Measurements from ENCODE around the gene SPATA2L. TPM values are rescaled to one million over a fixed set of nuclear protein-coding genes. Genes with fewer than 3 reads are reported as not detected.
A peak's percentile ranks its signal among the peaks of the same experiment; 100 is the strongest.
"Not testable (repeated sequence)": the region's sequence is repeated elsewhere in the genome, so short reads cannot be mapped to it uniquely, and the experiment has no call there.

The SPATA2L gene
- total RNA-seq, 2 experiments from 2014 or later, result 9.4 to 10.0 TPM

DNA sequence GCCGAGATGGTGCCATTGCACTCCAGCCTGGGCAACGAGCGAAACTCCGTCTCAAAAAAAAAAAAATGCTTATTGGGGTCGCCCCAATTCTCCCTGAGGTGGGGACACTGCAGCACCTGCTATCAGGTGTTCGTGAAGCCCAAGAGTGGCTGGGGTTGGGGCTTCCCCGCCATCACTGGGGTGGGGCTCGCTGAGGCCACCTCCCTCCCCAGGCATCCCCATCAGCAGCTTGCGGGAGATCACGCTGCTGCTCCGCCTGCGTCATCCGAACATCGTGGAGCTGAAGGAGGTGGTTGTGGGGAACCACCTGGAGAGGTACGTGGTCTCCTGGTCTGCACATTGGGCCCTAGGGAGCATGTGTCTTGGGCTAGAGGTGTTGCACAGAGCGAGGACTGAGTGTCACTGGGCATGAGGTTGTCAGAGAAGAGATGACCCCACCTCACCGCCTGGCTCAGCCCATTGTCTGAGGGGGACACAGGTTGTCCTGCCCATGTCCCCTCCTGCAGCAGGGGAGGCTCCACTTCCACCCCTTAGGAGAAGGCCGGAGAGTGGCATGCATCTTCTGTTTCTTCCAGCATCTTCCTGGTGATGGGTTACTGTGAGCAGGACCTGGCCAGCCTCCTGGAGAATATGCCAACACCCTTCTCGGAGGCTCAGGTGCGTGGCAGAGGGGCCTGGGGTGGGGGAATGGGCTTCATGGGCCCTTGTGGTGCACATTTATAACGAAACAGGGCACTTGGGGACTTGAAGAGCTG is 10.1 kb downstream of the SPATA2L start:
- ChIA-PET CTCF (interaction anchor here (0.6 kb wide), 1 partner anchor 176 kb away, joined by 3 read pairs; no protein-coding TSS in a partner anchor), POLR2A (no interaction called here)
- H3K27ac Mint-ChIP-seq, result no peak overlapping the region
- peaks cover 17% of the 10 kb centered on the region for H3K36me3 Mint-ChIP-seq (ENCODE audit: low read depth)
- H3K9me3 Mint-ChIP-seq, result no peaks in the 10 kb centered on the region
- no peaks in the 10 kb centered on the region for H3K27me3 Mint-ChIP-seq
- H3K4me3 Mint-ChIP-seq, result no peak overlapping the region
- no peak for DNase-seq
- H3K4me1 Mint-ChIP-seq, result peaks cover 26% of the 10 kb centered on the region

DNA sequence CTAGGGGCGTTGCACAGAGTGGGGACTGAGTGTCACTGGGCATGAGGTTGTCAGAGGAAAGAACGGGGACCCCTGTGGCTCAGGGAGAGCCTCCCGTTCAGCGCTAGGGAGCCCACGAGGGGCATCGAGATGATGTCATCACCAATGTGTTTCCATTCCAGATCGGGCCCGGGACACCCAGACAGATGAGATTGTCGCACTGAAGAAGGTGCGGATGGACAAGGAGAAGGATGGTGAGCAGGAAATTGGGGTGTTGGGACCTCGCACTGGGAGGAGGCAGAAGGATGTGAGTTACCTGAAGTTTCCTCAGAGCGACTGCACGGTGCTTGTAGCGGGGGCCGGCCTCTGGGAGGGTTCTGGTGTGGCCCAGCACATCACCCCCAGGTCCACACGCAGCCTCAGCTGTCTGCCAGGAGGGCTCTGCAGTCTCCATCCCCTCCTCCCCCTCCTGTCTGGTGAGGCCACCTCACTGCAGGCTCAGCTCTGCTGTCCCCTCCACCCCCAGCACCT is 11.1 kb downstream of the SPATA2L start:
- Mint-ChIP-seq H3K27ac (no peak overlapping the region), H3K4me3 (no peak overlapping the region), H3K9me3 (no peaks in the 10 kb centered on the region), H3K27me3 (no peaks in the 10 kb centered on the region), H3K36me3 (ENCODE audit: low read depth) (peaks cover 18% of the 10 kb centered on the region), H3K4me1 (peaks cover 23% of the 10 kb centered on the region)
- CTCF ChIA-PET, result interaction anchor here (2.1 kb wide), 1 partner anchor 10 kb away, joined by 10 read pairs; the partner anchor contains the start of gene SPATA2L
- POLR2A ChIA-PET, result no interaction called here
- no peak for DNase-seq

DNA sequence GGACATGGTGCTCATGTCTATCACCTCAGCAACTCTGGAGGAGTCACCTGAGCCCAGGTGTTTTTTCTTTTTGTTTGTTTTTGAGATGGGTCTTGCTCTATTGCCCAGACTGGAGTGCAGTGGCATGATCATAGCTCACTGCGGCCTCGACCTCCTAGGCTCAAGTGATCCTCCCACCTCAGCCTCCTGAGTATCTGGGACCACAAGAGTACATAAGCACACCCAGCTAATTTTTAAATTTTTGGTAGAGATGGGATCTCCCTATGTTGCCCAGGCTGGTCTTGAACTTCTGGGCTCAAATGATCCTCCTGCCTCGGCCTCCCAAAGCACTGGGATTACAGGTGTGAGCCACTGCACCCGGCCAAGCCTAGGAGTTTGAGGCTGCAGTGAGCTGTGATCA is 11.9 kb downstream of the SPATA2L start:
- Mint-ChIP-seq H3K36me3 (ENCODE audit: low read depth) (peaks cover 18% of the 10 kb centered on the region), H3K4me1 (peaks cover 18% of the 10 kb centered on the region)
- H3K4me3 Mint-ChIP-seq, H3K27me3 Mint-ChIP-seq, DNase-seq, H3K9me3 Mint-ChIP-seq, H3K27ac Mint-ChIP-seq: not testable (repeated sequence)
- POLR2A ChIA-PET, result interaction anchor here (0.9 kb wide), 1 partner anchor 10 kb away, joined by 3 read pairs; no protein-coding TSS in a partner anchor
- CTCF ChIA-PET, result interaction anchor here (2.1 kb wide), 1 partner anchor 11 kb away, joined by 10 read pairs; the partner anchor contains the start of gene SPATA2L

DNA sequence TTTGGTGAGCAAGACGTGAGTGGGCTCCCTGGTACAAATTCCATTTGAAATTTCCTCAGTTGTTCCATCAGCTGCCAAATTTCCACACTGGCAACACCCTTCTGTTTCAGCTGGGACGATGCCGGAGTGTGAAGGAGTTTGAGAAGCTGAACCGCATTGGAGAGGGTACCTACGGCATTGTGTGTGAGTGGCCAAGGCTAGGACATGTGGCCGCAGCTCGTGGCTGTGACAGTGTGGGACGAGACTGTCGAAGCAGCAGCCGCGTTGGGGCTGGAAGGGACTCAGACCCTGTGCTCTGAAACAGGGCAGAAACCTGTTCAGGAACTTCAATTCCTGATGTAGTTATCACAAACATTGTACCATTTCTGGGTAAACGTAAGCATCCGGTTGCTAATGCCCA is 12.4 kb downstream of the SPATA2L start:
- Mint-ChIP-seq H3K36me3 (ENCODE audit: low read depth) (peaks cover 18% of the 10 kb centered on the region), H3K4me1 (peaks cover 18% of the 10 kb centered on the region)

DNA sequence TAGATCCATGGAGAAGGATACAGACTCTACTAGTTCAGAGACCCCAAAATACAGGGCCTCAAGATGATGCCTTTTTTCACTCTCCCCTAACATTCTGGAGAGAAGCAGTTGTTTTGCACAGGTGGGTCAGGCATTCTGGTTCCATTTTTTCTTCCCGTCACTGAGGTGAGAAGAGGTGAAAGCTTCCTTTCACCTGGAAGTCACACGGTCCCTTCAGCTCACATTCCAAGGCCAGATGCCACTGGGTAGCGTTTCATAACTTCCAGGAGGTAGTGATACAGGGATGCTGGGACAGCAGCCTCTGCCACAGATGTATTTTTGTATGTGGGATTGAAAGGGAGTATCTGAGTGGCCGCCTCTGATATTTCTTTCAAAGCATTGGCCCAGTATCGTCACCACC is 13.1 kb downstream of the SPATA2L start:
- DNase-seq, result no peak
- peaks cover 18% of the 10 kb centered on the region for H3K4me1 Mint-ChIP-seq
- ChIA-PET CTCF (interaction anchor here (2.1 kb wide), 1 partner anchor 12 kb away, joined by 10 read pairs; the partner anchor contains the start of gene SPATA2L), POLR2A (no interaction called here)
- H3K27me3 Mint-ChIP-seq, result no peaks in the 10 kb centered on the region
- H3K27ac Mint-ChIP-seq, result peak overlapping the region; percentile 72
- H3K4me3 Mint-ChIP-seq, result peak overlapping the region; percentile 54
- peaks cover 3% of the 10 kb centered on the region for H3K9me3 Mint-ChIP-seq
- H3K36me3 Mint-ChIP-seq (ENCODE audit: low read depth), result peaks cover 16% of the 10 kb centered on the region

More for the DNA sequence above, 12.4 kb downstream of the SPATA2L start:
- CTCF ChIA-PET, result interaction anchor here (2.1 kb wide), 1 partner anchor 11 kb away, joined by 10 read pairs; the partner anchor contains the start of gene SPATA2L
- peaks cover 3% of the 10 kb centered on the region for H3K9me3 Mint-ChIP-seq
- H3K4me3 Mint-ChIP-seq, result no peak overlapping the region
- H3K27ac Mint-ChIP-seq, result no peak overlapping the region
- DNase-seq, result no peak
- H3K27me3 Mint-ChIP-seq, result no peaks in the 10 kb centered on the region
- POLR2A ChIA-PET, result interaction anchor here (0.9 kb wide), 1 partner anchor 11 kb away, joined by 3 read pairs; no protein-coding TSS in a partner anchor

DNA sequence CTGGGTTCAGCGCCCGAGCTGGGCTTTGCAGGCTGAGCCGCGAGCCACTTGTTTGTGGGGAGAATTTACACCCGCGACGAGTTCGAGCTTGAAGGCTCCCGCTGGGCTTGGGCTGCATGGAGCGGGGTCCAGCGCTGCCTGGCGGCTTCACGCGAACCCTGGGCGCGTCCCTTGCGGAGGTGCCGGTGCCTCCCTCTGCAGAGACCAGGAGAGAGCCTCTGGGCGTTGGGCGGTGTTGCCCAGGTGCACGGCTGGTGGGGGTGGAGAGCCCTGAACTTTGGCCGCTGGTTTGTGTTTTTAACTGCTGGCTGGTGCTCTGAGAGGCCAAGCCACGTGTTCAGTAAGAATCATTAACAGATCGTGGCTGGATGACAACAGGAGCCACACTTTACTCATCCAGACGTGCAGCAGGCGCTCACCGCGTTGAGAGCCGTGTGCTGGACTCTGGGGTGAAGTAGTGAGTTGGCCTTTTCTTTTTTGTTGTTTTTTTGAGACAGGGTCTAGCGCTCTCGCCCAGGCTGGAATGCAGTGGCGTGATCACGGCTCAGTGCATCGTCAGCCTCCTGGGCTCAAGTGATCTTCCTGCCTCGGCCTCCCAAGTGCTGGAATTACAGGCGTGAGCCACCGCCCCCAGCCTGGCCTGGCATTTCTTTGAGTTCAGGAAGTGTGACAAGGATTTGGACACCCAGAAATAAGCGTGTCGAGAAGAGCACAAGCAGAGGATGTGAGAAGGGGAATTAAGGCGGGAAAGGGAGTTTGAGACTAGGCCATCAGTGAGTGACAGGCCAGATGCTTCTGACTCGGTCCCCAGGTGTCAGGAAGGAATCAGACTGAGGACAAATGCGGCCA is 14.2 kb downstream of the SPATA2L start:
- CTCF ChIA-PET, result interaction anchor here (0.7 to 3.6 kb wide), 6 partner anchors 8 to 130 kb away, joined by 3 to 26 read pairs (median 4); no protein-coding TSS in a partner anchor
- POLR2A ChIA-PET, result interaction anchor here (0.7 to 2.9 kb wide), 9 partner anchors 12 to 186 kb away, joined by 3 to 36 read pairs (median 4); partner anchors contain the start of genes CHMP1A, SPATA2L, SPATA33 and TCF25
- Mint-ChIP-seq H3K4me1 (peaks cover 18% of the 10 kb centered on the region), H3K36me3 (ENCODE audit: low read depth) (peaks cover 14% of the 10 kb centered on the region), H3K27me3 (no peaks in the 10 kb centered on the region), H3K9me3 (peaks cover 3% of the 10 kb centered on the region), H3K27ac (peak overlapping the region; percentile 72), H3K4me3 (peak overlapping the region; percentile 91)
- no peak for DNase-seq

DNA sequence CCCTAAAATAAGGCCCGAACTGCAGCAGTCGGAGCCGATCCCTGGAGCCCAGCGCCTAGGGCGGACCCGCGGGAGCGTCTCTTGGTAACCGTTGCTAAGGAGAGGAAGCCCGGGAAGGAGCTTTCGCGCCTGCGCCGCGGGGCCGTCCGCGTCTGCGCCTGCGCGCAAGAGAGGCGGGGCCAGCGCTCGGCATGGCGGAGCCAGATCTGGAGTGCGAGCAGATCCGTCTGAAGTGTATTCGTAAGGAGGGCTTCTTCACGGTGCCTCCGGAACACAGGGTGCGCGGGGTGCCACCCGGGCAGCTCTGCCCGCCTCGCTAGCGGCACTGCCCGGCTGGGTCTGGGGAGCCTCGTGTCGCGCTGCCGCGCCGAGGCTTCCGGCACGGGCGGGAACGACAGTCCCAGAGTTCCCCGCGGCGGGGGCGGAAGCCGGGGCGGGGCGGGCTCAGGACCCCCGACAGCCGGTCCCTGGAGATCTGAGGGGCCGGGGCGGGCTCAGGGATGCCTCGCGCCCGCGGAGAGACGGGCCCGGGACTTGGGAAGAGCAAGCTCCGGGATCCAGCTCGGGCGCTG is 14.9 kb downstream of the SPATA2L start, which contains the start of gene CDK10:
Gene CDK10 (plus strand): TSS at position 170 of the 572 bp plus-strand sequence. CDS start 22 bp downstream, at position 192.
- H3K4me1 Mint-ChIP-seq, result peaks cover 18% of the 10 kb centered on the region
- ChIA-PET POLR2A (interaction anchor here (0.7 to 2.9 kb wide), 10 partner anchors 13 to 187 kb away, joined by 3 to 36 read pairs (median 4); partner anchors contain the start of genes CHMP1A, SPATA2L, SPATA33 and TCF25), CTCF (interaction anchor here (0.7 to 3.6 kb wide), 7 partner anchors 9 to 130 kb away, joined by 3 to 26 read pairs (median 3); no protein-coding TSS in a partner anchor)
- H3K36me3 Mint-ChIP-seq (ENCODE audit: low read depth), result peaks cover 14% of the 10 kb centered on the region
- H3K27ac Mint-ChIP-seq, result peak within 1 kb of the TSS; percentile 85
- H3K9me3 Mint-ChIP-seq, result peaks cover 3% of the 10 kb centered on the region
- peak within 1 kb of the TSS; percentile 91 for H3K4me3 Mint-ChIP-seq
- H3K27me3 Mint-ChIP-seq, result no peaks in the 10 kb centered on the region
- DNase-seq, result peak; percentile 92

DNA sequence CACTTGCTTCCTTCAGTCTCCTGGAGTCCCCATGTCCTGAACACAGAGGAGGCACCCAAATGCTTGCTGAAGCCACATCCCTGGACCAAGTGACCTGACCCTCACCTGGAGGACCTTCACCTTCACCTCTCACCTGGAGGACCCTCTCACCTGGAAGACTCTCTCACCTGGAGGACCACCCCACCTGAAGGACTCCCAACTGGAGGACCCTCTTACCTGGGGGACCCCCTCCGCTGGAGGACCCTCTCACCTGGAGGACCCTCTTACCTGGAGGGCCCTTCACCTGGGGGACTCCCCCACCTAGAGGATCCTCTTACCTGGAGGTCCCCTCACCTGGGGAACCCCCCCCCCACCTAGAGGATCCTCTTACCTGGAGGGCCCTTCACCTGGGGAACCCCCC is 15.6 kb downstream of the SPATA2L start:
- H3K9me3 Mint-ChIP-seq, result peaks cover 3% of the 10 kb centered on the region
- no peaks in the 10 kb centered on the region for H3K27me3 Mint-ChIP-seq
- H3K36me3 Mint-ChIP-seq (ENCODE audit: low read depth), result peaks cover 14% of the 10 kb centered on the region
- peaks cover 18% of the 10 kb centered on the region for H3K4me1 Mint-ChIP-seq
- POLR2A ChIA-PET, result interaction anchor here (0.9 to 2.9 kb wide), 9 partner anchors 12 to 188 kb away, joined by 3 to 36 read pairs (median 4); partner anchors contain the start of genes CHMP1A, SPATA2L, SPATA33 and TCF25
- no peak overlapping the region for H3K27ac Mint-ChIP-seq
- no peak for DNase-seq
- H3K4me3 Mint-ChIP-seq, result peak overlapping the region; percentile 58
- CTCF ChIA-PET, result interaction anchor here (3.6 kb wide), 1 partner anchor 14 kb away, joined by 26 read pairs; no protein-coding TSS in a partner anchor

DNA sequence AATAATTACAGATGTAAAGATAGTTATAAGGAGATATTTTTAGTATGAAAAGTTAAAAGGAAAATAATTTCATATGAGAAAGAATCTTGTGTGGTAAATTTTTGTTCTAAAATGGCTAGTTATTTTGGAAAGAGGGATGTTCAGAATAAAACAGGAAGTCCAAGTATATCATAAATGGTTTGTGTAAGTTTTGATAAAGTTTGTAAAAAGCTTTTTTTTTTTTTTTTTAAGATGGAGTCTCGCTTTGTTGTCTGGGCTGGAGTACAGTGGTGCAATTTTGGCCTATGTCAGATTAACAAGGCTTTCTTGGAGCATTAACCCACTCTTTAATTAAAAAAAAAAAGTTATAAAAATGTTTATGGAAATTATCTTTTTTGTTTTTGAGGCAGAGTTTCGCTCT is 23.2 kb downstream of the SPATA2L start:
- CTCF ChIA-PET, result no interaction called here
- POLR2A ChIA-PET, result no interaction called here

DNA sequence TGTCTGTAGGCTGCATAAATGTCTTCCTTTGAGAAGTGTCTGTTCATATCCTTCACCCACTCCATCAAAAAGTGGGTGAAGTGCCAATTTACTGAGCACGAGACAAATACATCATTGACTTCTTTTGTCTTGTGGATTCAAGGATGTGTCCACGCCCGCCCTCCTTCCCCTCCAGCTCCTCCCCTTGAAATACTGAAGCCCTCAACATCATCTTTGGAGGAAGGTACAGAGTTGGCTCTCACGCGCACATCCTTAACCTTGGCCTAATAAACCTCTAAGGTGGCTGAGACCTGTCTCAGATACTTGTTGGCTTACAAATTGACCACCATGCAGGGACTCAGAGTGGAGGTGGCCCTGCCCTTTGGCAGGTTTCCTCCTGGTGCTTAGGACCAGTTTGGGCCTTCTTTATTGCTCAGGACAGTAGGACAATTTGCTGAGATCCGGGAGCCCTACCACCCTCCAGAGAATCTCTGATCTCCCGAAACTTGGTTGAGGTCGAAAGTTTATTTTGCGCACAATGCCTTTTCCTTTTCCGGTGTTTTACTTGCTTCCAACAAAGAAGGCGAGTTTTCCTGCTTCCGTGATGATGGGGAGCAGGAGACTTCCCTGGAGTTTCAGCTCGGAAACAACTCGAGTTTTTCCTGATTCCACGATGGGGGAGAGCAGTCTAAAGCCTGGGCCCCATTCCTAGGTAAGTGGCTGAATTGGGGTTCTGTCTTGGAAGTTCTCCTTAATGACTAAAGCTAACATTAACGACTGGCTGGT is 29.1 kb downstream of the SPATA2L start:
- DNase-seq, result no peak
- CTCF ChIA-PET, result interaction anchor here (0.6 to 1.4 kb wide), 3 partner anchors 14 to 129 kb away, joined by 3 read pairs; partner anchors contain the start of gene CDK10
- no peaks in the 10 kb centered on the region for H3K9me3 Mint-ChIP-seq
- no peak overlapping the region for H3K27ac Mint-ChIP-seq
- H3K27me3 Mint-ChIP-seq, result no peaks in the 10 kb centered on the region
- POLR2A ChIA-PET, result no interaction called here
- H3K4me3 Mint-ChIP-seq, result no peak overlapping the region
- peaks cover 12% of the 10 kb centered on the region for H3K4me1 Mint-ChIP-seq
- H3K36me3 Mint-ChIP-seq (ENCODE audit: low read depth), result no peaks in the 10 kb centered on the region

More for the DNA sequence above, 23.2 kb downstream of the SPATA2L start:
- no peaks in the 10 kb centered on the region for H3K4me1 Mint-ChIP-seq
- no peak overlapping the region for H3K4me3 Mint-ChIP-seq
- H3K27me3 Mint-ChIP-seq, result no peaks in the 10 kb centered on the region
- no peaks in the 10 kb centered on the region for H3K36me3 Mint-ChIP-seq (ENCODE audit: low read depth)
- no peaks in the 10 kb centered on the region for H3K9me3 Mint-ChIP-seq
- H3K27ac Mint-ChIP-seq, result no peak overlapping the region
- no peak for DNase-seq

DNA sequence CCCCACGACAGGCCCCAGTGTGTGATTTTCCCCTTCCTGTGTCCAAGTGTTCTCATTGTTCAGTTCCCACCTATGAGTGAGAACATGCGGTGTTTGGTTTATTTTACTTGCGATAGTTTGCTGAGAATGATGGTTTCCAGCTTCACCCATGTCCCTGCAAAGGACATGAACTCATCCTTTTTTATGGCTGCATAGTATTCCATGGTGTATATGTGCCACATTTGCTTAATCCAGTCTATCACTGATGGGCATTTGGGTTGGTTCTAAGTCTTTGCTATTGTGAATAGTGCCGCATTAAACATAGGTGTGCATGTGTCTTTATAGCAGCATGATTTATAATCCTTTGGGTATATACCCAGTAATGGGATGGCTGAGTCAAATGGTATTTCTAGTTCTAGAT is 29.9 kb downstream of the SPATA2L start:
- peaks cover 12% of the 10 kb centered on the region for H3K4me1 Mint-ChIP-seq
- H3K27me3 Mint-ChIP-seq; H3K9me3 Mint-ChIP-seq; DNase-seq; H3K4me3 Mint-ChIP-seq; POLR2A ChIA-PET; H3K27ac Mint-ChIP-seq; H3K36me3 Mint-ChIP-seq (ENCODE audit: low read depth): not testable (repeated sequence)
- CTCF ChIA-PET, result interaction anchor here (0.5 to 1.9 kb wide), 4 partner anchors 28 to 189 kb away, joined by 3 to 7 read pairs (median 3); no protein-coding TSS in a partner anchor

Measured in activated CD4-positive, alpha-beta memory T cell treated with anti-CD3 and anti-CD28 coated beads, Interleukin-2, amount 10 ng/mL, durations not matched to agents 7 days and 5 days (primary cell).